H9 (cell line): ENCODE data around the gene ZNF688. TPM values are rescaled to one million over a fixed set of nuclear protein-coding genes. Genes with fewer than 3 reads are reported as not detected.

ENCODE experiments used
- DNase-seq: peaks from one replicate; pipeline ENCODE4 v3.0.0-alpha.2; 2017
- H2AFZ ChIP-seq: one replicate; pipeline ENCODE4 v1.6.1; 2013; ENCODE audit warnings: mild to moderate bottlenecking, low read length, control low read depth, moderate library complexity
- H2AK5ac ChIP-seq: 2 replicates; pipeline ENCODE4 v1.6.1; 2013; ENCODE audit warnings: low read length, control low read depth, mixed read lengths; ENCODE audit not compliant: insufficient read length
- H2BK120ac ChIP-seq: one replicate; pipeline ENCODE4 v1.6.1; 2013; ENCODE audit warnings: low read depth, mild to moderate bottlenecking, low read length, control low read depth, inconsistent platforms; ENCODE audit not compliant: poor library complexity, severe bottlenecking
- H2BK12ac ChIP-seq: 2 replicates; pipeline ENCODE4 v1.6.1; 2013; ENCODE audit warnings: low read length, control low read depth, mixed read lengths, low read depth; ENCODE audit not compliant: insufficient read length
- H2BK15ac ChIP-seq: 2 replicates; pipeline ENCODE4 v1.6.1; 2013; ENCODE audit warnings: low read depth, low read length, control low read depth
- H2BK20ac ChIP-seq: one replicate; pipeline ENCODE4 v1.6.1; 2013; ENCODE audit warnings: low read depth, mild to moderate bottlenecking, low read length, control low read depth, inconsistent platforms; ENCODE audit not compliant: poor library complexity, severe bottlenecking
- H2BK5ac ChIP-seq: 2 replicates; pipeline ENCODE4 v1.6.1; 2013; ENCODE audit warnings: low read length, control low read depth, mixed read lengths; ENCODE audit not compliant: insufficient read length
- H3K14ac ChIP-seq: 2 replicates; pipeline ENCODE4 v1.6.1; 2013; ENCODE audit warnings: low read length, control low read depth; ENCODE audit not compliant: insufficient read depth
- H3K18ac ChIP-seq: 2 replicates; pipeline ENCODE4 v1.6.1; 2013; ENCODE audit warnings: low read depth, mild to moderate bottlenecking, mixed read lengths, low read length, control low read depth; ENCODE audit not compliant: insufficient read length
- H3K23ac ChIP-seq: 2 replicates; pipeline ENCODE4 v1.6.1; 2013; ENCODE audit warnings: low read length, control low read depth, mixed read lengths, low read depth; ENCODE audit not compliant: insufficient read length
- H3K23me2 ChIP-seq: 2 replicates; pipeline ENCODE4 v1.6.1; 2013; ENCODE audit warnings: low read depth, mild to moderate bottlenecking, mixed read lengths, low read length, control low read depth; ENCODE audit not compliant: insufficient read length, poor library complexity, severe bottlenecking
- H3K27ac ChIP-seq: 2 replicates; pipeline ENCODE4 v1.5.1; 2013; ENCODE audit warnings: low read length, control low read depth, mixed read lengths, low read depth; ENCODE audit not compliant: insufficient read length
- H3K27me3 ChIP-seq: 2 replicates; pipeline ENCODE4 v1.6.1; 2013; ENCODE audit warnings: low read length, control low read depth, inconsistent platforms; ENCODE audit not compliant: insufficient read depth
- H3K4ac ChIP-seq: 2 replicates; pipeline ENCODE4 v1.6.1; 2013; ENCODE audit warnings: low read depth, mild to moderate bottlenecking, control low read depth, inconsistent platforms, low read length, moderate library complexity
- H3K4me1 ChIP-seq: 2 replicates; pipeline ENCODE4 v1.6.1; 2013; ENCODE audit warnings: low read length, control low read depth, inconsistent platforms; ENCODE audit not compliant: insufficient read depth
- H3K4me2 ChIP-seq: 2 replicates; pipeline ENCODE4 v1.6.1; 2013; ENCODE audit warnings: low read length, control low read depth, mixed read lengths; ENCODE audit not compliant: insufficient read length, insufficient read depth
- H3K56ac ChIP-seq: 2 replicates; pipeline ENCODE4 v1.6.1; 2013; ENCODE audit warnings: low read depth, mild to moderate bottlenecking, mixed read lengths, low read length, control low read depth; ENCODE audit not compliant: insufficient read length
- H3K79me1 ChIP-seq: 2 replicates; pipeline ENCODE4 v1.6.1; 2013; ENCODE audit warnings: low read depth, mild to moderate bottlenecking, moderate library complexity, low read length, control low read depth, inconsistent platforms; ENCODE audit not compliant: insufficient read depth, poor library complexity, severe bottlenecking
- H3K79me2 ChIP-seq: 2 replicates; pipeline ENCODE4 v1.6.1; 2013; ENCODE audit warnings: low read length, control low read depth, inconsistent platforms; ENCODE audit not compliant: insufficient read depth
- H3K9ac ChIP-seq: 2 replicates; pipeline ENCODE4 v1.6.1; 2013; ENCODE audit warnings: low read length, control low read depth, mixed read lengths; ENCODE audit not compliant: insufficient read length; ENCODE audit errors: extremely low read depth
- H3K9me3 ChIP-seq: one replicate; pipeline ENCODE4 v1.6.1; 2013; ENCODE audit warnings: low read depth, low read length, inconsistent platforms; ENCODE audit not compliant: control insufficient read depth
- H3T11ph ChIP-seq: one replicate; pipeline ENCODE4 v1.6.1; 2013; ENCODE audit warnings: mild to moderate bottlenecking, low read length, control low read depth, inconsistent platforms
- H4K20me1 ChIP-seq: one replicate; pipeline ENCODE4 v1.6.1; 2013; ENCODE audit not compliant: control insufficient read depth, insufficient read length, insufficient read depth
- H4K5ac ChIP-seq: 2 replicates; pipeline ENCODE4 v1.6.1; 2013; ENCODE audit warnings: low read depth, mild to moderate bottlenecking, mixed read lengths, low read length, control low read depth; ENCODE audit not compliant: insufficient read length
- H4K8ac ChIP-seq: replicated peaks from 2 replicates; pipeline ENCODE4 v1.6.1; 2013; ENCODE audit warnings: low read length, control low read depth, mixed read lengths, low read depth; ENCODE audit not compliant: insufficient read length
- H4K91ac ChIP-seq: 2 replicates; pipeline ENCODE4 v1.6.1; 2013; ENCODE audit warnings: low read depth, mild to moderate bottlenecking, moderate library complexity, mixed read lengths, low read length, control low read depth; ENCODE audit not compliant: insufficient read length
- H3K27ac Mint-ChIP-seq, 3 experiments: 2 replicates in 2 of 3; 3 replicates in 1 of 3; pipeline ENCODE4 v1.8.0; 2020 to 2021; ENCODE audit warnings: mixed read lengths in 3 of 3, mild to moderate bottlenecking in 1 of 3, moderate library complexity in 1 of 3
- H3K27me3 Mint-ChIP-seq: 2 replicates; pipeline ENCODE4 v1.8.0; 2021; ENCODE audit warnings: low read depth, mild to moderate bottlenecking, moderate library complexity, mixed read lengths
- H3K36me3 Mint-ChIP-seq, 3 experiments: 2 replicates in 2 of 3; 3 replicates in 1 of 3; pipeline ENCODE4 v1.8.0; 2020 to 2021; ENCODE audit warnings: low read depth in 3 of 3, mixed read lengths in 3 of 3; ENCODE audit not compliant: insufficient read depth in 1 of 3
- H3K4me1 Mint-ChIP-seq, 2 experiments: 2 replicates each; pipeline ENCODE4 v1.8.0; 2020; ENCODE audit warnings: mixed read lengths in 2 of 2
- H3K4me3 Mint-ChIP-seq, 2 experiments: 2 replicates in 1 of 2; 3 replicates in 1 of 2; pipeline ENCODE4 v1.8.0; 2020 to 2021; ENCODE audit warnings: mild to moderate bottlenecking in 2 of 2, mixed read lengths in 2 of 2, moderate library complexity in 1 of 2
- H3K9me3 Mint-ChIP-seq, 2 experiments: 2 replicates in 1 of 2; 3 replicates in 1 of 2; pipeline ENCODE4 v1.8.0; 2020; ENCODE audit warnings: mild to moderate bottlenecking in 2 of 2, mixed read lengths in 2 of 2, moderate library complexity in 1 of 2
- CTCF ChIP-seq: fragments of 200-600 bp; sonication (generic); conservative IDR thresholded peaks from 3 replicates; pipeline ENCODE4 v1.8.0; 2021; ENCODE audit warnings: antibody characterized with exemption, mild to moderate bottlenecking
- WGBS: extraction: QIAGEN DNeasy Blood & Tissue Kit; methylation state at CpG from one replicate; pipeline ENCODE4 v1.1.7; 2013; ENCODE audit warnings: missing lambda C conversion rate, low lambda C conversion rate, mixed read lengths; ENCODE audit not compliant: insufficient read length; ENCODE audit errors: extremely low coverage; 5-methylcytosine and 5-hydroxymethylcytosine counted together
- total RNA-seq: library from RNA; stranded (reverse); gene quantifications from 2 replicates; pipeline ENCODE4 v1.2.1, GENCODE V29; 2021

The ZNF688 gene
- total RNA-seq, 1 experiment from 2014 or later: 4.5 TPM

- Histone ChIP-seq H3K23me2 (no peaks in the 10 kb centered on the region), H3T11ph (no peak overlapping the region), H2BK120ac (no peak overlapping the region), H2AFZ (no peak overlapping the region), H3K4ac (no peak overlapping the region), H4K8ac (no peak overlapping the region), H3K27ac (no peak overlapping the region), H3K23ac (no peak overlapping the region), H2BK20ac (no peak overlapping the region), H2BK5ac (no peak overlapping the region), H2BK12ac (no peak overlapping the region), H3K14ac (no peak overlapping the region), H3K4me2 (no peak overlapping the region), H3K79me1 (no peaks in the 10 kb centered on the region), H3K9ac (no peak overlapping the region), H2BK15ac (no peak overlapping the region), H4K91ac (no peak overlapping the region), H3K9me3 (no peaks in the 10 kb centered on the region), H3K18ac (no peak overlapping the region), H2AK5ac (no peak overlapping the region), H3K56ac (no peak overlapping the region), H4K5ac (no peak overlapping the region), H3K79me2 (no peaks in the 10 kb centered on the region), H3K27me3 (no peaks in the 10 kb centered on the region), H3K4me1 (no peaks in the 10 kb centered on the region), H4K20me1 (no peaks in the 10 kb centered on the region)
- WGBS: no CpG with 5 or more reads among the region's 4 CpGs
- no peak for TF ChIP-seq CTCF
- no peaks in the 10 kb centered on the region for H3K27me3 Mint-ChIP-seq
- H3K36me3 Mint-ChIP-seq: peaks cover 16 to 45% (median 40%) of the 10 kb centered on the region in 3 experiments
- 0 out of 7 replicates have a peak overlapping the region, but pooled peaks of 1 of the 3 experiments have one; percentile 34 for H3K27ac Mint-ChIP-seq
- no peak for DNase-seq
- H3K9me3 Mint-ChIP-seq: peaks cover 0 to 6% of the 10 kb centered on the region in 2 experiments; a peak in 2 of 5 replicates
- no peak overlapping the region for H3K4me3 Mint-ChIP-seq
- no peaks in the 10 kb centered on the region for H3K4me1 Mint-ChIP-seq
These were observed 31.2 kb upstream of the ZNF688 start for GRCh38 chr16:30602616-30603277.
